ENCODE results near the gene FRAS1. TPM values are rescaled to one million over a fixed set of nuclear protein-coding genes. Genes with fewer than 3 reads are reported as not detected.

FRAS1 gene
- total RNA-seq, 1 experiment from 2014 or later: 82.0 TPM

DNA sequence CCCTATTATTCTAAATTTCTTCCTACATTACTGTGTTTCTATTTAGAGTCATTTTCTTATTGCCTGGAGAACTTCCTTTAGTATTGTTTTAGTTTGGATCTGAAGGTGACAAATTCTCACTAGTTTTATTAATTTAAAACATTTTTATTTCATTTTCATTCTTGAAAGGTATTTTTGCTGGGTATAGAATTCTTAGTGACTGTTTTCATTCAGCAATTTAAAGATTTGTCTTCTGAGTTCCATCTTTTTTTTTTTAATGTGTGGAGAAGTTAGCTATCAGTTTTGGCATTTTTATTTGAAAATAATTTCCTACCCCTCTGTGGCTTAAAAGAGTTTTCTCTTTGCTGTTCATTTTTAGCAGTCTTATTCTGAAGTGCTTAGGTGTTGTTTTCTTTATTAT lies 169.2 kb downstream of the FRAS1 start (continued):
- no peak for TF ChIP-seq USF2 (CRISPR knock-in tag; IDR thresholded peaks at IDR 0.05)
- no peak for TF ChIP-seq ZNF281 (CRISPR knock-in tag; IDR thresholded peaks at IDR 0.05)
- TF ChIP-seq RELA (CRISPR knock-in tag; IDR thresholded peaks at IDR 0.05; ENCODE audit: borderline replicate concordance): no peak
- TF ChIP-seq CBFB (CRISPR knock-in tag; IDR thresholded peaks at IDR 0.05; ENCODE audit: low read depth): no peak
- TF ChIP-seq HMGA2 (CRISPR knock-in tag; IDR thresholded peaks at IDR 0.05): no peak
- TF ChIP-seq JAZF1 (CRISPR knock-in tag; IDR thresholded peaks at IDR 0.05): no peak

- Mint-ChIP-seq H3K4me3 (no peak overlapping the region), H3K27me3 (ENCODE audit: low read depth) (no peaks in the 10 kb centered on the region), H3K9me3 (peaks cover 14% of the 10 kb centered on the region), H3K27ac (no peak overlapping the region), H3K36me3 (peaks cover 16% of the 10 kb centered on the region), H3K4me1 (peaks cover 43% of the 10 kb centered on the region)
- DNase-seq (ENCODE audit: low spot score): no peak
- ChIA-PET POLR2A (no interaction called here), CTCF (no interaction called here)
- no peak for ATAC-seq
- no peak for TF ChIP-seq CREB1 (CRISPR knock-in tag; IDR thresholded peaks at IDR 0.05)
- TF ChIP-seq JAZF1 (CRISPR knock-in tag; IDR thresholded peaks at IDR 0.05): no peak
- TF ChIP-seq GTF2I (CRISPR knock-in tag; conservative IDR thresholded peaks at IDR 0.05): no peak
- no peak for TF ChIP-seq ZNF425 (CRISPR knock-in tag; conservative IDR thresholded peaks at IDR 0.05)
- no peak for TF ChIP-seq IRF2 (CRISPR knock-in tag; IDR thresholded peaks at IDR 0.05; ENCODE audit: borderline replicate concordance, low read depth)
- TF ChIP-seq, protein P1, sequence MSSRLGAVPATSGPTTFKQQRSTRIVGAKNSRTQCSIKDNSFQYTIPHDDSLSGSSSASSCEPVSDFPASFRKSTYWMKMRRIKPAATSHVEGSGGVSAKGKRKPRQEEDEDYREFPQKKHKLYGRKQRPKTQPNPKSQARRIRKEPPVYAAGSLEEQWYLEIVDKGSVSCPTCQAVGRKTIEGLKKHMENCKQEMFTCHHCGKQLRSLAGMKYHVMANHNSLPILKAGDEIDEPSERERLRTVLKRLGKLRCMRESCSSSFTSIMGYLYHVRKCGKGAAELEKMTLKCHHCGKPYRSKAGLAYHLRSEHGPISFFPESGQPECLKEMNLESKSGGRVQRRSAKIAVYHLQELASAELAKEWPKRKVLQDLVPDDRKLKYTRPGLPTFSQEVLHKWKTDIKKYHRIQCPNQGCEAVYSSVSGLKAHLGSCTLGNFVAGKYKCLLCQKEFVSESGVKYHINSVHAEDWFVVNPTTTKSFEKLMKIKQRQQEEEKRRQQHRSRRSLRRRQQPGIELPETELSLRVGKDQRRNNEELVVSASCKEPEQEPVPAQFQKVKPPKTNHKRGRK (CRISPR knock-in tag; IDR thresholded peaks at IDR 0.05; ENCODE audit: borderline replicate concordance): no peak
- no peak for TF ChIP-seq SMAD3 (CRISPR knock-in tag; IDR thresholded peaks at IDR 0.05; ENCODE audit: borderline replicate concordance)
- TF ChIP-seq STAT6 (CRISPR knock-in tag; conservative IDR thresholded peaks at IDR 0.05; ENCODE audit: low read depth): no peak
- no peak for TF ChIP-seq E2F1 (CRISPR knock-in tag; IDR thresholded peaks at IDR 0.05)
- no peak for TF ChIP-seq ZNF532 (CRISPR knock-in tag; IDR thresholded peaks at IDR 0.05; ENCODE audit: borderline replicate concordance)
- no peak for TF ChIP-seq ZBTB21 (CRISPR knock-in tag; IDR thresholded peaks at IDR 0.05; ENCODE audit: borderline replicate concordance)
- TF ChIP-seq MYBL2 (CRISPR knock-in tag; IDR thresholded peaks at IDR 0.05): no peak
- TF ChIP-seq USF2 (CRISPR knock-in tag; IDR thresholded peaks at IDR 0.05): no peak
These were observed 170.4 kb downstream of the FRAS1 start for GRCh38 chr4:78227411-78228057.

Measured in WTC11 (cell line).